ENCODE measurements around the gene LRRC56.

LRRC56 gene

DNA sequence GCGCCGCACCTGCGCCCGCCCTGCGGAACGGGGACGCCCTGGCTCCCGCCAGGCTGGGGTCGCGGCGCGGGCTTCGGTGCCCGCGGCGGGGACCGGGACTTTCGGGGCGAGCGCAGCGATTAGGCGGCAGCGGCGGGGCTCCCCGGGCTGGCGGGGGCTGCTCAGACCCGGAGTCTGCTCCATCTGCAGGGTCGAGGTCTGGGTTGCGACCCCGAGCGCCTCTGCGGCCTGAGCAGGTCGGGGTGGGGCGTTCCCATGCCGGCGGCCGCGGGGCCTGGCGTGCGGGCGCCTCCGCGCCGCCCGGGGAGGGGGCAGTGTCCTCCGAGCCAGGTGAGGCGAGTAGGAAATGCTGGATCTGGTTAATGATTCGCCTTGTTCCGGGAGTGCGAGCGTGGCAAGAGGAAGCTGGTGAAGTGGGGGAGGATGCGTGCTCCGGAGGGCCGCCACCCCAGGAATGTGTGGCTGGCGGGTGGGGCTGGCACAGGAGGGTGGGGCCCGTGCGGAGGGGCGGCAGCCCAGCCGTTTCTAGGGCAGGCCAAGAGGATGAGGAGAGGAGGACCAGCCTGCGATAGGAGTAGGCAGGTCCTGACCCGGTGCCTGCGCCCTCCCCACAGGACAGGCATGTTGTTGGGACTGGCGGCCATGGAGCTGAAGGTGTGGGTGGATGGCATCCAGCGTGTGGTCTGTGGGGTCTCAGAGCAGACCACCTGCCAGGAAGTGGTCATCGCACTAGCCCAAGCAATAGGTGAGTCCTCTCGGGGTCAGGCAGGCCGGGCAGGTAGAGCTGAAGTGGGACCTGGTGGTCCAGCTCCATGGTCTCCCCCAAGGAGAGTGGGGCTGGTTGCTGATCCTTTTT lies 24.0 kb downstream of the LRRC56 start:
- TF ChIP-seq, protein P1, sequence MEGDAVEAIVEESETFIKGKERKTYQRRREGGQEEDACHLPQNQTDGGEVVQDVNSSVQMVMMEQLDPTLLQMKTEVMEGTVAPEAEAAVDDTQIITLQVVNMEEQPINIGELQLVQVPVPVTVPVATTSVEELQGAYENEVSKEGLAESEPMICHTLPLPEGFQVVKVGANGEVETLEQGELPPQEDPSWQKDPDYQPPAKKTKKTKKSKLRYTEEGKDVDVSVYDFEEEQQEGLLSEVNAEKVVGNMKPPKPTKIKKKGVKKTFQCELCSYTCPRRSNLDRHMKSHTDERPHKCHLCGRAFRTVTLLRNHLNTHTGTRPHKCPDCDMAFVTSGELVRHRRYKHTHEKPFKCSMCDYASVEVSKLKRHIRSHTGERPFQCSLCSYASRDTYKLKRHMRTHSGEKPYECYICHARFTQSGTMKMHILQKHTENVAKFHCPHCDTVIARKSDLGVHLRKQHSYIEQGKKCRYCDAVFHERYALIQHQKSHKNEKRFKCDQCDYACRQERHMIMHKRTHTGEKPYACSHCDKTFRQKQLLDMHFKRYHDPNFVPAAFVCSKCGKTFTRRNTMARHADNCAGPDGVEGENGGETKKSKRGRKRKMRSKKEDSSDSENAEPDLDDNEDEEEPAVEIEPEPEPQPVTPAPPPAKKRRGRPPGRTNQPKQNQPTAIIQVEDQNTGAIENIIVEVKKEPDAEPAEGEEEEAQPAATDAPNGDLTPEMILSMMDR (IDR thresholded peaks at IDR 0.05; ENCODE audit: extremely low read depth, insufficient read depth, missing control alignments): no peak
- in situ Hi-C loops (cut with MboI; ENCODE audit: low pct_unique_long_range_greater_than_20kb, low sequenced_read_pairs, unreplicated experiment): no loop called here
- peak; percentile 59 for DNase-seq (ENCODE audit: low spot score)

DNA sequence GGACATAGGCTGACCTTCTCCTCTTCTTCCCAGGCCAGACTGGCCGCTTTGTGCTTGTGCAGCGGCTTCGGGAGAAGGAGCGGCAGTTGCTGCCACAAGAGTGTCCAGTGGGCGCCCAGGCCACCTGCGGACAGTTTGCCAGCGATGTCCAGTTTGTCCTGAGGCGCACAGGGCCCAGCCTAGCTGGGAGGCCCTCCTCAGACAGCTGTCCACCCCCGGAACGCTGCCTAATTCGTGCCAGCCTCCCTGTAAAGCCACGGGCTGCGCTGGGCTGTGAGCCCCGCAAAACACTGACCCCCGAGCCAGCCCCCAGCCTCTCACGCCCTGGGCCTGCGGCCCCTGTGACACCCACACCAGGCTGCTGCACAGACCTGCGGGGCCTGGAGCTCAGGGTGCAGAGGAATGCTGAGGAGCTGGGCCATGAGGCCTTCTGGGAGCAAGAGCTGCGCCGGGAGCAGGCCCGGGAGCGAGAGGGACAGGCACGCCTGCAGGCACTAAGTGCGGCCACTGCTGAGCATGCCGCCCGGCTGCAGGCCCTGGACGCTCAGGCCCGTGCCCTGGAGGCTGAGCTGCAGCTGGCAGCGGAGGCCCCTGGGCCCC lies 24.8 kb downstream of the LRRC56 start:
- in situ Hi-C loops (cut with MboI; ENCODE audit: low pct_unique_long_range_greater_than_20kb, low sequenced_read_pairs, unreplicated experiment): no loop called here
- DNase-seq (ENCODE audit: low spot score): no peak
- TF ChIP-seq, protein P1 (IDR thresholded peaks at IDR 0.05; ENCODE audit: extremely low read depth, insufficient read depth, missing control alignments): no peak

DNA sequence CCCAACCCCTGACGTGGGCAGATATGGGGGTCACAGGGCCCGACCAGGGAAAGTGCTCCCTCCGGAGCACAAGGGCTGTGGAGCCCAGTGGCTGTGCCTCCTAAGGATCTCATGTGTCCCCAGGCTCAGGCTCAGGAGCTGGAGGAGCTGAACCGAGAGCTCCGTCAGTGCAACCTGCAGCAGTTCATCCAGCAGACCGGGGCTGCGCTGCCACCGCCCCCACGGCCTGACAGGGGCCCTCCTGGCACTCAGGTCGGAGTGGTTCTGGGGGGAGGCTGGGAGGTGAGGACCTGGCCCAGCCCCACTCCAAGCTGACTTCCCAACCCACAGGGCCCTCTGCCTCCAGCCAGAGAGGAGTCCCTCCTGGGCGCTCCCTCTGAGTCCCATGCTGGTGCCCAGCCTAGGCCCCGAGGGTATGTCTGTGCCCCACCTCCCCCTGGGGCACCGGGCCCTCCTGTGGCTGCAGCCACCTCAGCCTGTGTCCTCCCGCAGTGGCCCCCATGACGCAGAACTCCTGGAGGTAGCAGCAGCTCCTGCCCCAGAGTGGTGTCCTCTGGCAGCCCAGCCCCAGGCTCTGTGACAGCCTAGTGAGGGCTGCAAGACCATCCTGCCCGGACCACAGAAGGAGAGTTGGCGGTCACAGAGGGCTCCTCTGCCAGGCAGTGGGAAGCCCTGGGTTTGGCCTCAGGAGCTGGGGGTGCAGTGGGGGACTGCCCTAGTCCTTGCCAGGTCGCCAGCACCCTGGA lies 25.9 kb downstream of the LRRC56 start:
- TF ChIP-seq, protein P1 (IDR thresholded peaks at IDR 0.05; ENCODE audit: extremely low read depth, insufficient read depth, missing control alignments): no peak
- in situ Hi-C loops (cut with MboI; ENCODE audit: low pct_unique_long_range_greater_than_20kb, low sequenced_read_pairs, unreplicated experiment): no loop called here
- no peak for DNase-seq (ENCODE audit: low spot score)

DNA sequence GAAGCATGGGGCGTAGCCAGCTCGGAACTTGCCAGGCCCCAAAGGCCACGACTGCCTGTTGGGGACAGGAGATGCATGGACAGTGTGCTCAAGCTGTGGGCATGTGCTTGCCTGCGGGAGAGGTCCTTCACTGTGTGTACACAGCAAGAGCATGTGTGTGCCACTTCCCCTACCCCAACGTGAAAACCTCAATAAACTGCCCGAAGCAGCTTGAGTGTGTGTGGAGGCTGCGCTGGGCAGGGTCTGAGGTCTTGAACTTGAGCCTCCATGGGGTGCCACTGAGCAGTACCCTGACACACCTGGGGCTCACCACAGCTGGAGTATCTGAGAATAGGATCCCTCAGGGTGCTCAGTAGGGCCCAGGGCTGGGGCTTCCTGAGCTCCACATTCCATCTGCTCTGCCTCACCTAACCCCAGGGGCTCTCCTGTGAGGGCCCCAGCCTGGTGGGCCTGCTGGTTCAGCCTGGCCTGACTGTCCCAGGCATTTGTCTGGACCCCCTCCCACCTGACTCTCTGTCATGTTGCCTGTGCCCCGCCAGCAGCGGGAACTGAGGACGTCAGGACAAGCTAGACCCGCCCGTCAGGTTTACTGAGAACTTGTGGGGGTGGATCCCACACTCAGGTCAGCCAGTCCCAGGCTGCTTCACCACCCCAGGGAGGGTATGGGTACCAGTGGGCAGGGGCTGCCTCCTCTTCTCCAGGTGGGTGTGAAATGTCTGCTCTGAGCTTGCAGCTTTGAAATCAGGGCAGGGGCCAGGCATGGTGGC lies 26.7 kb downstream of the LRRC56 start:
- no peak for DNase-seq (ENCODE audit: low spot score)
- in situ Hi-C loops (cut with MboI; ENCODE audit: low pct_unique_long_range_greater_than_20kb, low sequenced_read_pairs, unreplicated experiment): no loop called here
- TF ChIP-seq, protein P1 (IDR thresholded peaks at IDR 0.05; ENCODE audit: extremely low read depth, insufficient read depth, missing control alignments): no peak

DNA sequence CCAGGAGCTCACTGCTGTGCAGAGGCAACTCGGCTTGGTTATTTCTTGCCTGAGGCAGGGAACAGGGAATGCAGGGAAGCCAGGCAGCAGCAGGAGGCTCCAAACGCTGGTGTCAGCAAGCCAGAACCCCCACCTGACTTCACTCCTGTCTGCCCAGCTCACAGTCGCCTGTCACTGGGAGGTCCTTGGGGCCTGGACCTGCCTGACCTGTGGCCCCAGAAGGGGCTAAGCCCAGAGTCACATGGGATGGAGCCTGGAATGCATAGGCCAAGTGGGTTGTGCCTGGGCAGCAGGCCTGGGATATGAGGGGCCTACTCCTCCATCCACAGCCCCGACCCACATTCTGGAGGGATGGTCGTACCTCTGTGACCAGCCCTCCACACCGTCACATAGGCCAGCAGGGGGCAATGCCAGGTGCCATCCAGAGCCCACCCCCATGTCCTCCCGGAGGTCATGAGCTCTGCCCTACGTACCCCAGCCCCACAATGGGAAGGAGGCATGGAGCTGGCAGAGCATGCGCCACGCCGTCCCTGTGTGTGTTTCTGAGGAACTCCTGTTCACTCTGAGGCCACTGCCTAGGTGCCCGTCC lies 28.7 kb downstream of the LRRC56 start:
- in situ Hi-C loops (cut with MboI; ENCODE audit: low pct_unique_long_range_greater_than_20kb, low sequenced_read_pairs, unreplicated experiment): no loop called here
- TF ChIP-seq, protein P1 (IDR thresholded peaks at IDR 0.05; ENCODE audit: extremely low read depth, insufficient read depth, missing control alignments): no peak
- no peak for DNase-seq (ENCODE audit: low spot score)
